Thymus (tissue), 11 donors: ENCODE data around the gene TUBGCP6. TPM values are rescaled to one million over a fixed set of nuclear protein-coding genes. Genes with fewer than 3 reads are reported as not detected.

ENCODE experiments used
- DNase-seq, 9 donors: peaks; one replicate each; pipeline ENCODE4 v3.0.0-alpha.2; 2013; ENCODE audit warnings: low spot score in 9 of 9, low read depth in 6 of 9, missing footprints in 1 of 9
- H3K27ac ChIP-seq, 2 donors: one replicate each; pipeline ENCODE4 v1.5.1; 2013; ENCODE audit warnings: control low read depth in 1 of 2, low read depth in 1 of 2, low read length in 1 of 2, mild to moderate bottlenecking in 1 of 2, moderate library complexity in 1 of 2
- H3K27me3 ChIP-seq, 2 donors: one replicate each; pipeline ENCODE4 v1.5.1; 2013; ENCODE audit warnings: low read length in 1 of 2; ENCODE audit not compliant: control insufficient read depth in 2 of 2, insufficient read depth in 1 of 2
- H3K36me3 ChIP-seq, 2 donors: one replicate each; pipeline ENCODE4 v1.5.1; 2013; ENCODE audit warnings: low read length in 1 of 2, mild to moderate bottlenecking in 1 of 2, moderate library complexity in 1 of 2; ENCODE audit not compliant: control insufficient read depth in 2 of 2, insufficient read depth in 2 of 2
- H3K4me1 ChIP-seq, 2 donors: one replicate each; pipeline ENCODE4 v1.5.1; 2013; ENCODE audit warnings: low read length in 2 of 2; ENCODE audit not compliant: control insufficient read depth in 2 of 2, insufficient read depth in 2 of 2
- H3K4me3 ChIP-seq, 2 donors: one replicate each; pipeline ENCODE4 v1.5.1; 2013; ENCODE audit warnings: low read length in 2 of 2, control low read depth in 1 of 2, mild to moderate bottlenecking in 1 of 2
- H3K9me3 ChIP-seq, 2 donors: one replicate each; pipeline ENCODE4 v1.5.1; 2013; ENCODE audit warnings: low read length in 1 of 2, mild to moderate bottlenecking in 1 of 2; ENCODE audit not compliant: control insufficient read depth in 2 of 2, insufficient read depth in 1 of 2
- WGBS: extraction: QIAGEN DNeasy Blood & Tissue Kit; methylation state at CpG from one replicate; pipeline ENCODE4 v1.1.7; 2013; 5-methylcytosine and 5-hydroxymethylcytosine counted together
- polyA plus RNA-seq: library from polyadenylated mRNA; stranded (reverse); fragments of 200-250 nt; gene quantifications from one replicate; pipeline ENCODE4 v1.2.3, GENCODE V29; 2013
- total RNA-seq: library from RNA; stranded (reverse); fragments of 120-200 nt; gene quantifications from one replicate; pipeline ENCODE4 v1.2.4, GENCODE V29; 2013
- donor health status: healthy.

Gene TUBGCP6
- total and polyA plus RNA-seq, 2 donors = 29.2 to 96.6 TPM

DNA sequence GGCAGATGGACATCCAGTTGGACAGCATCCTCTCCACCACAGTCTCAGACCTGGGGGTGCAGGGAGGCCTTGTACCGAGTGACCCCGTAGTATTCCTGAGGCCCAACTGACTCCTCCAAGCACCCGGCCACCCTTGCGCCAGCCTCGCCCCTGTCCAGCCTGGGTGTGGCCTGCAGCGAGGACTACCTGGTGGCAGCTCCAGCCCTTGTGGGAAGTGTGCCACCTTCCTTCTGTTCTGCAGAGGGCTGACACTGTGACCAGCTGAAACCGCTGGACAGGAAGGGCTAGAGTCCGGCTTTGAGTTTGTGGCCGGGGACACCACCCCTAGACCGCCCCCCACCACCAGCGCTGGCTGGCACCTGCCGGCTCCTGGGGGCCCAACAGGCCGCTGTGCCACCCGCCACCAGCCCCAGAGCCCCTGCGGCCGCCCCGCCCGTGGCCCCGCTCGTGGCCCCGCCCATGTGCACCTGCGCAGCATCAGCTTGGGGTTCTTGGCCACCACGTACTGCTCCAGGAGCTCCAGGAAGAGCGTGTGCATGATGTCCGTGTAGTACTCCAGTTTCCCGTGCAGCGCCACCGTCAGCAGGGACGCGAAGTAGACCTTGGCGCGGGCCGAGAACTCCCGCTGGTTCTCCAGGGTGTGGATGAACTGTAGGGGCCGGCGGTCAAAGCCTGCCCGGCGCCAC lies 35.3 kb upstream of the TUBGCP6 start:
- Histone ChIP-seq H3K4me1 (no peaks in the 10 kb centered on the region), H3K36me3 (no peaks in the 10 kb centered on the region), H3K27ac (no peak overlapping the region), H3K9me3 (peaks cover 1 to 9% of the 10 kb centered on the region in 2 donors), H3K27me3 (no peaks in the 10 kb centered on the region), H3K4me3 (no peak overlapping the region)
- no peak for DNase-seq
- WGBS = 96% methylated on average over 38 of the region's 38 CpGs

- H3K4me3 ChIP-seq = no peak overlapping the region
- 96% methylated on average over 30 of the region's 30 CpGs for WGBS
- peaks cover 0 to 3% of the 10 kb centered on the region in 2 donors for H3K27me3 ChIP-seq
- no peaks in the 10 kb centered on the region for H3K36me3 ChIP-seq
- H3K9me3 ChIP-seq = peaks cover 1 to 9% of the 10 kb centered on the region in 2 donors
- no peaks in the 10 kb centered on the region for H3K4me1 ChIP-seq
- H3K27ac ChIP-seq = no peak overlapping the region
- no peak for DNase-seq
These were observed 34.3 kb upstream of the TUBGCP6 start for GRCh38 chr22:50278956-50279619.

DNA sequence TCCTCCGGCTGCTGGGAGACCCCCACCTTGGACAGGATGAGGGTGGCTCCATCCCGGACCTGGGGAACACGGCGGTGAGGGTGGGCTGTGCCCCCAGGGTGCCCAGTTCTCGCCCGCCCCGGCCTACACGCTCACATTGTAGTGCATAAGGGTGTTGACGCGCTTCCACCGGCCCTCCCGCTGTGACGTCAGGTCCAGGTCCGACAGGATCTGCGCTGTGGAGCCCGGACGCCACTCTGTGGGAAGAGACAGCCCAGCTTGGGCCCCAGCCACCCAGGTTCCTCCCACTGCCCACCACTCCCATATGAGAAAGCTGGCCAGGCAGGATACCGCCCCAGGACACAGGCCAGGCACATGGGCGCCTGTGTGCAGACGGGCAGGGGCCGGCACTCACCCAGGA lies 33.6 kb upstream of the TUBGCP6 start:
- DNase-seq = no peak
- no peak overlapping the region for H3K27ac ChIP-seq
- H3K4me1 ChIP-seq = no peaks in the 10 kb centered on the region
- H3K36me3 ChIP-seq = no peaks in the 10 kb centered on the region
- H3K4me3 ChIP-seq = no peak overlapping the region
- H3K27me3 ChIP-seq = peaks cover 0 to 6% of the 10 kb centered on the region in 2 donors
- peaks cover 1 to 9% of the 10 kb centered on the region in 2 donors for H3K9me3 ChIP-seq
- 97% methylated on average over 21 of the region's 21 CpGs for WGBS

GRCh38 chr22:50277761-50278160 lies 32.9 kb upstream of the TUBGCP6 start:
- 96% methylated on average over 25 of the region's 25 CpGs for WGBS
- H3K27ac ChIP-seq = no peak overlapping the region
- H3K9me3 ChIP-seq = peaks cover 1 to 9% of the 10 kb centered on the region in 2 donors
- no peaks in the 10 kb centered on the region for H3K4me1 ChIP-seq
- H3K36me3 ChIP-seq = no peaks in the 10 kb centered on the region
- H3K27me3 ChIP-seq = peaks cover 3 to 9% of the 10 kb centered on the region in 2 donors
- DNase-seq = no peak
- no peak overlapping the region for H3K4me3 ChIP-seq

GRCh38 chr22:50276143-50276542 lies 31.3 kb upstream of the TUBGCP6 start:
- peaks cover 5 to 7% of the 10 kb centered on the region in 2 donors for H3K4me1 ChIP-seq
- no peaks in the 10 kb centered on the region for H3K36me3 ChIP-seq
- peaks cover 1 to 9% of the 10 kb centered on the region in 2 donors for H3K9me3 ChIP-seq
- no peak overlapping the region for H3K4me3 ChIP-seq
- no peak overlapping the region for H3K27ac ChIP-seq
- H3K27me3 ChIP-seq = peaks cover 19 to 26% of the 10 kb centered on the region in 2 donors
- DNase-seq = peak in 1 of 9 donors; percentile 22
- whole genome bisulfite sequencing = 80% methylated on average over 25 of the region's 25 CpGs

DNA sequence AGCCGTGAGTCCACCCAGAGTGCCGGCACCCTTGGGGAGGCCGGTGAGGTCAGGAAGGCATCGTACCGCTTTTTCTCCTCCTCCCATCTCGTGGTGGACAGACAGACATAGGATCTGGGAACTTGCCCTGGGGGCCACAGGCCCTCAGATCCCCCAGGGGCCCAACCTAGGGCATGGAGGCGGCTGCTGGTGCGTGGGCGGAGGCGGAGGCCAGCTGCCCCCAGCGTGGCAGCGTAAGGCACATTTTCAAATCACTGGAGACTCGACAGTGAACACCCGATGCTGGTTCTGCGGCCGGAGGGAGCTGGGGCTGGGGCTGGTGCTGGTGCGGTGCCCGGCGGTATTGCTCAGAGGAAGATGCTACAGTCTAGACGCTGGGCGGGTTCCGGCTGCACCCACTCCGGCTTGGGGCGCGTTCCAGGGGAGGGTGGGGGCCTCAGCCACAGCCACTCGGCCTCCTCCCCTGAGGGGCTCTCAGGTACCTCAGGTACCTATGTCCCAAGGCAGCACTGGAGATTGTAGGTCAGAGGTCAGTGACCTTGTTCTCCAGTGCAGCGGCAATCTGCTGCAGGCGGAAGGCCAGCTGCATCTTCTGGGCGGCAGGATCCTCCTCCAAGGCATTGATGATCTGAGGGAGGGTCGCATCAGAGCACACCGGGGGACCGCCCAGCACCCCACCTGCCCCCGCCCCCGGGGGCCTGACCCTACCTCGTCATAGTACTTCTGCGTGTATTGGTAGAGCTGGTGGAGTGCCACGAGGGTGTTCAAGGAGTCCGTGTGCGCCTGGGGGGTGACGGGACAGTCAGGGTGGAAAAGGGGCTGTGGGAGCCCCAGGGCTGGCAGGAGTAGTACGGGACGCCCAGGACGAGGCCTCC lies 30.6 kb upstream of the TUBGCP6 start:
- DNase-seq = no peak
- Histone ChIP-seq H3K27me3 (peaks cover 26 to 33% of the 10 kb centered on the region in 2 donors), H3K27ac (no peak overlapping the region), H3K9me3 (peaks cover 1 to 14% of the 10 kb centered on the region in 2 donors), H3K4me3 (no peak overlapping the region), H3K4me1 (peaks cover 6 to 14% of the 10 kb centered on the region in 2 donors), H3K36me3 (no peaks in the 10 kb centered on the region)
- 97% methylated on average over 43 of the region's 43 CpGs for WGBS

DNA sequence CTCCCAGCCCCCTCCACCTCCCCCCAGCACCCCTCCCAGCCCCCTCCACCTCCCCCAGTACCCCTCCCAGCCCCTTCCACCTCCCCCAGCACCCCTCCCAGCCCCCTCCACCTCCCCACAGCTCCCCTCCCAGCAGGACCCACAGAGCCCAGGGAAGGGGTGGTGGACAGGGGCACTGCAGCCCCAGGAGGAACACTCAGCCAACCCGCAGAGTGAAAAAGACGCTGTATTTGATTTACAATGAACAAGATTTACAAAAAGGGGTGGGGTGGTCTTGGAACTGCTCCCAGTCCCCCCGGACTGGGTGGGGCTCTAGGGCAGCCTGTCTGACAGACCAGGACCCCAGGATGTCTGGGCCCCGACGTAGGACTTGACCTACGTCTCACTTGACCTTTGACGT lies 29.9 kb upstream of the TUBGCP6 start:
- no peak overlapping the region for H3K27ac ChIP-seq
- H3K9me3 ChIP-seq = peaks cover 1 to 14% of the 10 kb centered on the region in 2 donors
- no peaks in the 10 kb centered on the region for H3K36me3 ChIP-seq
- WGBS = 81% methylated on average over 7 of the region's 7 CpGs
- H3K4me3 ChIP-seq = no peak overlapping the region
- H3K27me3 ChIP-seq = peaks cover 32 to 38% of the 10 kb centered on the region in 2 donors
- DNase-seq = no peak
- H3K4me1 ChIP-seq = peaks cover 6 to 17% of the 10 kb centered on the region in 2 donors

- peak in 2 of 9 donors; percentile 41 to 55 for DNase-seq
- Histone ChIP-seq H3K4me3 (no peak overlapping the region), H3K4me1 (peaks cover 6 to 22% of the 10 kb centered on the region in 2 donors), H3K27ac (no peak overlapping the region), H3K36me3 (no peaks in the 10 kb centered on the region), H3K27me3 (peaks cover 37 to 43% of the 10 kb centered on the region in 2 donors), H3K9me3 (peaks cover 1 to 14% of the 10 kb centered on the region in 2 donors)
- WGBS = 47% methylated on average over 7 of the region's 7 CpGs
These were observed 29.5 kb upstream of the TUBGCP6 start for GRCh38 chr22:50274311-50274710.
